Pons (tissue), 1 donor: ENCODE results near the gene BLTP2.

ENCODE experiments used
- DNase-seq: peaks from one replicate; pipeline ENCODE4 v3.0.0-alpha.2; 2016; ENCODE audit warnings: low spot score

The BLTP2 gene

DNA sequence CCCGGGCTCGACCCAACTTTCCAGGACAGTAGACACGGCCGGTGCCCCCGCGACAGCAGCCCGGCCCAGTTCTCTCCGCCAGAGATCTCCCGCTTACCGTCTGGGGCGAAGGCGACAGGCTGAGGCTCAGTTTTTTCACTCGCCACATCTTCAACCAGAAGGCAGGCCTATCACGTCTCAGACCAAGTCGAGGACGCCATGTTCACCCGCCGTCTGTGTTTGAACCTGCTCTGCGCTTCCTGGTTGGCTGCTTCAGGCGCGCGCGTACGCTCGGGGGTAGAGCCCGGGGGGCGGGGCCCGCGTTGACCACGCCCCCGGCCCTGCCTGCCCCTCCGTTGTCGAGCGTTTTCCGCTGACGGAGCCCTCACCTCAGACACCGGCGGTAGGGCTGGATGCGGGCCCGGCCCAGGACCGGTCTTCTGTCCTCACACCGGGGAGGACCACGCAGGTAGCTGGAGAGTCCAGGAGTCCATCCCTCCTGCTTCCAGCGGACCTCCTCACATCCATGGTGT is 46.1 kb downstream of the BLTP2 start, which contains the start of gene SPAG5:
SPAG5 (minus strand) TSS at position 227 of the 512 bp plus-strand sequence; CDS start at position 148, 79 bp downstream.
- peak; percentile 88 for DNase-seq

DNA sequence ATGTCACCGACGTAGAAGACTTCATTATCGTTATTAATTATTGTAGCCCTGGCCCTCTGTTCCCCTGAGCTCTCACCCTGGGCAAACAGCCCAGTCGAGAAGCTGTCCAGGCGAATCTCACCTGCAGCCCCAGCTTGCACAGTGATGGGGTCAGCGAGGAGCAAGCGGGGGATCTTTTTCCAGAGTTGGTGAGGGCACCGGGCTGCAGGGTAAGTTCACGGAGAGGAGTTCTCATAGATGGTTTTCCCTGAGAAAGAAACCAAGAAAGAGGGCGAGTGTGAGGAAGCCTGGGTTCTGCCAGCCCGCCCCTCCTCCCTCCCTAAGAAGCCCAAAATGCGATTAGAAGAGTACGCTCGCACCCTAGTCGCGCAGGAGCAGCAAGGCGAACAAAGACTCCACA is 46.6 kb downstream of the BLTP2 start:
- no peak for DNase-seq

GRCh38 chr17:28597606-28598383 is 47.2 kb downstream of the BLTP2 start:
- no peak for DNase-seq
